22Rv1 (cell line): ENCODE measurements around the gene SLC13A2.

Experiments
- ZFX ChIP-seq: fragments of 450-650 bp; IDR thresholded peaks from 2 replicates; pipeline ENCODE4 v1.6.1; 2017; ENCODE audit warnings: antibody characterized with exemption, borderline replicate concordance
- TF ChIP-seq, protein P1 (sequence below): fragments of 450-650 bp; IDR thresholded peaks from 2 replicates; pipeline ENCODE4 v1.5.1; 2017; ENCODE audit warnings: mild to moderate bottlenecking

DNA sequence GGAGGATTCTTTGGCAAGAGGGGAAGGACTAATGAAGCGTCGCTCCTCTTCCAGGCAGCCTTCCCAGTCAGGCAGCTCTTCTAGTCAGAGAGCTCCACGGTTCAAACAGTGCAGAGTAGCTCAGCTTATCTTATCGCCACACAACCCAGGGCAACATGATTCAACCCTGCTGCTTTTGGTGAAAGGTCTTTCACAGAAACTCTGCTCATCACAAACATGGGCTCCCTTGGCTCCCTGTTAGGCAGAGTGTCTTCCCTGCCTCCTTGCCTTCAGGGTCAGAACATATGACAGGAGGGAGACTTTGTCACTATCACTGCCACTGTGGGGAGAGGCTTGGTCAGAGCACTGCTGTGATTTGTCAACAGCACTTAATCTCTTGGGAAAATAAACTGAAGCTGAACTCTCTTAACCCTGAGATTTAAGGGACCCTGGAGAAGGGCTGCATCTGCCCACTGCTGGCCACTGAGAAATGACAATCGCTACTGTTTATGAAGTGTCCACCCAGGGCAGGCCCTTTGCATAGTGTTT is 6.9 kb upstream of the SLC13A2 start:
- TF ChIP-seq, protein P1, sequence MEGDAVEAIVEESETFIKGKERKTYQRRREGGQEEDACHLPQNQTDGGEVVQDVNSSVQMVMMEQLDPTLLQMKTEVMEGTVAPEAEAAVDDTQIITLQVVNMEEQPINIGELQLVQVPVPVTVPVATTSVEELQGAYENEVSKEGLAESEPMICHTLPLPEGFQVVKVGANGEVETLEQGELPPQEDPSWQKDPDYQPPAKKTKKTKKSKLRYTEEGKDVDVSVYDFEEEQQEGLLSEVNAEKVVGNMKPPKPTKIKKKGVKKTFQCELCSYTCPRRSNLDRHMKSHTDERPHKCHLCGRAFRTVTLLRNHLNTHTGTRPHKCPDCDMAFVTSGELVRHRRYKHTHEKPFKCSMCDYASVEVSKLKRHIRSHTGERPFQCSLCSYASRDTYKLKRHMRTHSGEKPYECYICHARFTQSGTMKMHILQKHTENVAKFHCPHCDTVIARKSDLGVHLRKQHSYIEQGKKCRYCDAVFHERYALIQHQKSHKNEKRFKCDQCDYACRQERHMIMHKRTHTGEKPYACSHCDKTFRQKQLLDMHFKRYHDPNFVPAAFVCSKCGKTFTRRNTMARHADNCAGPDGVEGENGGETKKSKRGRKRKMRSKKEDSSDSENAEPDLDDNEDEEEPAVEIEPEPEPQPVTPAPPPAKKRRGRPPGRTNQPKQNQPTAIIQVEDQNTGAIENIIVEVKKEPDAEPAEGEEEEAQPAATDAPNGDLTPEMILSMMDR: no peak
- TF ChIP-seq ZFX: no peak
